Spinal cord (tissue), 10 donors: ENCODE data around the gene PDLIM7. TPM values are rescaled to one million over a fixed set of nuclear protein-coding genes. Genes with fewer than 3 reads are reported as not detected.

Experiments
- DNase-seq, 6 donors: peaks; one replicate each; pipeline versions ENCODE4 v3.0.0 to v3.0.0-alpha.2; 2013 to 2015; ENCODE audit warnings: low spot score in 6 of 6, low read depth in 4 of 6
- H3K27ac ChIP-seq: one replicate; pipeline ENCODE4 v1.5.1; 2013; ENCODE audit warnings: low read depth, low read length, control low read depth
- H3K27me3 ChIP-seq: one replicate; pipeline ENCODE4 v1.6.1; 2013; ENCODE audit warnings: low read length; ENCODE audit not compliant: control insufficient read depth, insufficient read depth
- H3K36me3 ChIP-seq: one replicate; pipeline ENCODE4 v1.6.1; 2013; ENCODE audit warnings: low read length; ENCODE audit not compliant: control insufficient read depth, insufficient read depth
- H3K4me1 ChIP-seq: one replicate; pipeline ENCODE4 v1.6.1; 2013; ENCODE audit warnings: low read length; ENCODE audit not compliant: control insufficient read depth, insufficient read depth
- H3K4me3 ChIP-seq: one replicate; pipeline ENCODE4 v1.5.1; 2013; ENCODE audit warnings: low read depth, low read length, control low read depth
- H3K9me3 ChIP-seq: one replicate; pipeline ENCODE4 v1.6.1; 2013; ENCODE audit warnings: low read length; ENCODE audit not compliant: control insufficient read depth, insufficient read depth
- WGBS: methylation state at CpG from one replicate; pipeline ENCODE4 v1.1.5; 2013; ENCODE audit warnings: missing lambda C conversion rate; ENCODE audit not compliant: insufficient coverage; 5-methylcytosine and 5-hydroxymethylcytosine counted together
- polyA plus RNA-seq, 2 donors: library from polyadenylated mRNA; unstranded; fragments of 120-200 nt; gene quantifications; one replicate each; pipeline ENCODE4 v1.2.1, GENCODE V29; 2013; ENCODE audit not compliant: insufficient read length in 2 of 2
- total RNA-seq, 2 donors: library from RNA; depleted of rRNA in 1 of 2; stranded (reverse); fragments of 120-200 nt in 1 of 2; fragments of >200 nt in 1 of 2; gene quantifications; one replicate each; pipeline versions ENCODE4 v1.2.3 to v1.2.4, GENCODE V29; 2013 to 2014
- donor health status: healthy.

Gene PDLIM7
- total and polyA plus RNA-seq, 4 donors: 23.4 to 128 (median 64.2) TPM

GRCh38 chr5:177470759-177471536 is 26.5 kb downstream of the PDLIM7 start:
- Histone ChIP-seq H3K9me3 (no peaks in the 10 kb centered on the region), H3K27me3 (no peaks in the 10 kb centered on the region), H3K36me3 (peaks cover 66% of the 10 kb centered on the region), H3K4me1 (peaks cover 54% of the 10 kb centered on the region), H3K4me3 (no peak overlapping the region), H3K27ac (no peak overlapping the region)
- DNase-seq: no peak
- WGBS: 76% methylated on average over 7 of the region's 10 CpGs

- peak overlapping the region; percentile 62 for H3K27ac ChIP-seq
- H3K27me3 ChIP-seq: no peaks in the 10 kb centered on the region
- DNase-seq: no peak
- H3K4me1 ChIP-seq: peaks cover 54% of the 10 kb centered on the region
- no peaks in the 10 kb centered on the region for H3K9me3 ChIP-seq
- H3K4me3 ChIP-seq: no peak overlapping the region
- WGBS: 31% methylated on average over 5 of the region's 8 CpGs
- H3K36me3 ChIP-seq: peaks cover 76% of the 10 kb centered on the region
These were observed 27.5 kb downstream of the PDLIM7 start for GRCh38 chr5:177469750-177470525.

- peak in 2 of 6 donors; percentile 88 to 90 for DNase-seq
- H3K4me3 ChIP-seq: no peak overlapping the region
- H3K27ac ChIP-seq: peak overlapping the region; percentile 62
- H3K36me3 ChIP-seq: peaks cover 78% of the 10 kb centered on the region
- peaks cover 48% of the 10 kb centered on the region for H3K4me1 ChIP-seq
- 15% methylated on average over 17 of the region's 25 CpGs for WGBS
- H3K27me3 ChIP-seq: no peaks in the 10 kb centered on the region
- H3K9me3 ChIP-seq: no peaks in the 10 kb centered on the region
These were observed 28.4 kb downstream of the PDLIM7 start for GRCh38 chr5:177468685-177469628.

DNA sequence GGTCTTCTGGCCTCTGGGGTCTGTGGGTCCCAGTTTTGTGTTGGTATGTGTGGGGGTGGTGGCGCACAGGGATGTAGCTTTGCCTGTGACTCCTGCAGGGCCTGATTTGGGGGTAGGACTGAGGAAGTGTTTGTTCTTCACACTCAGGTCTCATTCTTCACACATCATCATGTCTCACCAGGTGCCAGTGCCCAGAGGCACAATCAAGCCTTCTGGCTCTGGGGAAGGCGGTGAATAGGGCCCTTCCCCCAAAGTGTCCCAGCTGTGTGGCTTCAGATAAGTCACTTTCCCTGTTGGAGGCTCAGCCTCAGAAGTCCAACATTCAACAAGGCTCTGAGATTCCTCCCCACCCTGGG is 29.1 kb downstream of the PDLIM7 start:
- H3K27me3 ChIP-seq: no peaks in the 10 kb centered on the region
- no peak for DNase-seq
- H3K36me3 ChIP-seq: peaks cover 83% of the 10 kb centered on the region
- no peak overlapping the region for H3K4me3 ChIP-seq
- WGBS: 75% methylated on average over 1 of the region's 2 CpGs
- no peak overlapping the region for H3K27ac ChIP-seq
- H3K4me1 ChIP-seq: peaks cover 47% of the 10 kb centered on the region
- H3K9me3 ChIP-seq: no peaks in the 10 kb centered on the region

DNA sequence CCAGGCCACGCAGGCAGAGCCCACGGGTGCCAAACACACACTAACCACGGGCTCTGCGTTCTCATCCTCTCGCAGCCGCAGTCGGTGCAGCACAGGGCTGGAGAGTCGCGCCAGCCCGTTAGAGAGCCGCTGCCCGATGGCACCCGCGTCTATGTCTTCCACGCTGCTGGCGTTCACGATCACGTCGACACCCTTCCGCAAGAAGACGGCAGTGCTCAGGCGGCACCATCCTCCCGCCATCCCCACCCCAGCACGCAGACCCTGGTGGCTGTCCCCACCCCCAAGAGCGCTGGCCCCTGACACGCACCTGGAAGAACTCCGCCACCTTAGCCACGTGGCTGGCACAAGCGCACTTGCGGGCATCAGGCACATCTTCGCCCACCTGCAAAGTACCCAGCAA is 30.0 kb downstream of the PDLIM7 start:
- Histone ChIP-seq H3K4me3 (no peak overlapping the region), H3K27me3 (no peaks in the 10 kb centered on the region), H3K36me3 (peaks cover 89% of the 10 kb centered on the region), H3K4me1 (peaks cover 45% of the 10 kb centered on the region), H3K9me3 (no peaks in the 10 kb centered on the region), H3K27ac (no peak overlapping the region)
- 96% methylated on average over 30 of the region's 31 CpGs for WGBS
- DNase-seq: no peak

- H3K4me1 ChIP-seq: peaks cover 43% of the 10 kb centered on the region
- WGBS: 96% methylated on average over 25 of the region's 25 CpGs
- no peak overlapping the region for H3K4me3 ChIP-seq
- no peaks in the 10 kb centered on the region for H3K9me3 ChIP-seq
- no peak for DNase-seq
- H3K36me3 ChIP-seq: peaks cover 89% of the 10 kb centered on the region
- no peaks in the 10 kb centered on the region for H3K27me3 ChIP-seq
- no peak overlapping the region for H3K27ac ChIP-seq
These were observed 30.5 kb downstream of the PDLIM7 start for GRCh38 chr5:177466861-177467260.

GRCh38 chr5:177465044-177465443 is 32.4 kb downstream of the PDLIM7 start:
- H3K27me3 ChIP-seq: no peaks in the 10 kb centered on the region
- peaks cover 27% of the 10 kb centered on the region for H3K4me1 ChIP-seq
- no peak overlapping the region for H3K27ac ChIP-seq
- H3K4me3 ChIP-seq: no peak overlapping the region
- 81% methylated on average over 6 of the region's 11 CpGs for WGBS
- peaks cover 89% of the 10 kb centered on the region for H3K36me3 ChIP-seq
- DNase-seq: no peak
- H3K9me3 ChIP-seq: no peaks in the 10 kb centered on the region

DNA sequence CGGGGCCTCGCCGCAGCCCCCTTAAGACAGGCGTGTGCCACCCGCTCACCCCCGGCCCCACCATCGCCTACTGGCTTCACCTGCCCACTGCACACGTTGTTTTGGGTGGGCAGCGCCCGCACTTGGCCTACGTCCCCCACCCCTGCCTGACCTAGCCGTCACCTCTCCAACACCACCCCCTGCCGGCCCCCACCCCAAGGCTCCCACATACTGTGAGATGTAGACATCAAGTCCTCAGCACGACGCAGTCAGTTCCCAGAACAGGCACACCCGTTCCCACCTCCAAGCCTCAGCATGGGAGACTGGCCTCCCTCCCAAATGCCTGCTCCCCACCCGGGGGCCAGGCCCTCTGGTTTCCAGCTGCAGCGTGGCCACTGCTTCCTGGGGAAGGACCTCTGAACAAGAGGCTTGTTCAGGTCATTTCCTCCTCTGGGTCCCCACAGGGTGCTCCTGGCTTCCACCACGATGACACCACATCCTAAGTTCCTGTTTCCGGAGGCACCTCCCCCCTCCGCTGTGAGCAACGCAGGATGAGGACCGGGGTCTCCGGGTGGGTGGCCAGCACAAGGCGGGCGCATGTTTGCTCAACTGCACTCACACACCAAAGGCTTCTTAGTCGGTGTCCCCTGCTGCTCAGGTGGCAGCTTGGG is 35.3 kb downstream of the PDLIM7 start:
- DNase-seq: no peak
- H3K27me3 ChIP-seq: no peaks in the 10 kb centered on the region
- H3K4me3 ChIP-seq: no peak overlapping the region
- 91% methylated on average over 22 of the region's 27 CpGs for WGBS
- no peak overlapping the region for H3K27ac ChIP-seq
- H3K4me1 ChIP-seq: peaks cover 35% of the 10 kb centered on the region
- no peaks in the 10 kb centered on the region for H3K9me3 ChIP-seq
- H3K36me3 ChIP-seq: peaks cover 87% of the 10 kb centered on the region
